Body of pancreas (tissue), 4 donors: ENCODE results near the gene CDK5RAP2.

Source experiments
- CTCF ChIP-seq, 7 experiments: fragments of 450-650 bp in 4 of 7; fragments of 200-600 bp in 3 of 7; sonication (generic) in 3 of 7; IDR thresholded peaks; one replicate each; pipeline ENCODE4 v1.5.1; 2016 to 2019; ENCODE audit warnings: antibody characterized with exemption in 7 of 7
- POLR2A ChIP-seq, 3 donors: fragments of 450-650 bp; IDR thresholded peaks; one replicate each; pipeline ENCODE4 v1.6.1; 2016; ENCODE audit warnings: antibody characterized with exemption in 3 of 3, mild to moderate bottlenecking in 2 of 3

GRCh38 chr9:120433701-120434100 is 146.3 kb downstream of the CDK5RAP2 start:
- no peak for TF ChIP-seq CTCF (IDR thresholded peaks at IDR 0.05)
- no peak for TF ChIP-seq POLR2A (IDR thresholded peaks at IDR 0.05)
